Parathyroid adenoma (tissue), 2 donors: ENCODE measurements around the gene NIN.

Experiments
- H2AFZ ChIP-seq: fragments of 300-600 bp; sonication (generic); one replicate; pipeline ENCODE4 v1.7.0; 2017; ENCODE audit warnings: antibody characterized with exemption, mild to moderate bottlenecking
- H3K27ac ChIP-seq: fragments of 300-600 bp; sonication (generic); one replicate; pipeline ENCODE4 v1.7.0; 2017
- H3K27me3 ChIP-seq: fragments of 300-600 bp; sonication (generic); one replicate; pipeline ENCODE4 v1.7.0; 2017; ENCODE audit warnings: low read length; ENCODE audit not compliant: control insufficient read depth, insufficient read depth
- H3K36me3 ChIP-seq: fragments of 300-600 bp; sonication (generic); one replicate; pipeline ENCODE4 v1.7.0; 2017; ENCODE audit warnings: low read length; ENCODE audit not compliant: control insufficient read depth, insufficient read depth
- H3K4me1 ChIP-seq: fragments of 300-600 bp; sonication (generic); one replicate; pipeline ENCODE4 v1.7.0; 2017; ENCODE audit warnings: control low read depth
- H3K4me2 ChIP-seq: fragments of 300-600 bp; sonication (generic); one replicate; pipeline ENCODE4 v1.7.0; 2017; ENCODE audit warnings: low read length
- H3K4me3 ChIP-seq: fragments of 300-600 bp; sonication (generic); one replicate; pipeline ENCODE4 v1.7.0; 2017; ENCODE audit warnings: low read depth, low read length
- H3K79me2 ChIP-seq: fragments of 300-600 bp; sonication (generic); one replicate; pipeline ENCODE4 v1.7.0; 2017; ENCODE audit warnings: control low read depth
- H3K9ac ChIP-seq: fragments of 300-600 bp; sonication (generic); one replicate; pipeline ENCODE4 v1.7.0; 2017; ENCODE audit warnings: mild to moderate bottlenecking
- H3K9me3 ChIP-seq: fragments of 300-600 bp; sonication (generic); one replicate; pipeline ENCODE4 v1.7.0; 2017; ENCODE audit warnings: low read length; ENCODE audit not compliant: control insufficient read depth
- CTCF ChIP-seq: fragments of 300-600 bp; sonication (generic); IDR thresholded peaks from one replicate; pipeline ENCODE4 v1.7.0; 2017; ENCODE audit warnings: antibody characterized with exemption, mild to moderate bottlenecking
- donor health status: primary hyperparathyroidism.

The NIN gene

GRCh38 chr14:50758305-50758704 lies 72.7 kb downstream of the NIN start:
- Histone ChIP-seq H2AFZ (no peak overlapping the region), H3K4me1 (peaks cover 7% of the 10 kb centered on the region), H3K9me3 (no peaks in the 10 kb centered on the region), H3K27ac (no peak overlapping the region), H3K4me3 (no peak overlapping the region), H3K79me2 (no peaks in the 10 kb centered on the region), H3K36me3 (no peaks in the 10 kb centered on the region), H3K27me3 (no peaks in the 10 kb centered on the region), H3K9ac (no peak overlapping the region), H3K4me2 (no peak overlapping the region)
- TF ChIP-seq CTCF, result no peak

GRCh38 chr14:50757702-50758101 lies 73.3 kb downstream of the NIN start:
- H2AFZ ChIP-seq, result no peak overlapping the region
- no peaks in the 10 kb centered on the region for H3K9me3 ChIP-seq
- H3K4me2 ChIP-seq, result no peak overlapping the region
- no peaks in the 10 kb centered on the region for H3K27me3 ChIP-seq
- no peak overlapping the region for H3K4me3 ChIP-seq
- no peak overlapping the region for H3K27ac ChIP-seq
- no peaks in the 10 kb centered on the region for H3K79me2 ChIP-seq
- no peak for TF ChIP-seq CTCF
- H3K9ac ChIP-seq, result no peak overlapping the region
- peaks cover 1% of the 10 kb centered on the region for H3K4me1 ChIP-seq
- H3K36me3 ChIP-seq, result no peaks in the 10 kb centered on the region

- TF ChIP-seq CTCF, result no peak
- Histone ChIP-seq H3K4me3 (no peak overlapping the region), H3K27ac (no peak overlapping the region), H2AFZ (no peak overlapping the region), H3K36me3 (peaks cover 3% of the 10 kb centered on the region), H3K9me3 (no peaks in the 10 kb centered on the region), H3K4me2 (no peak overlapping the region), H3K4me1 (no peaks in the 10 kb centered on the region), H3K79me2 (no peaks in the 10 kb centered on the region), H3K9ac (no peak overlapping the region), H3K27me3 (no peaks in the 10 kb centered on the region)
These were observed 74.7 kb downstream of the NIN start for GRCh38 chr14:50756300-50756699.

GRCh38 chr14:50750323-50750722 lies 80.6 kb downstream of the NIN start:
- H3K4me3 ChIP-seq, result no peak overlapping the region
- no peak overlapping the region for H3K4me2 ChIP-seq
- no peak overlapping the region for H3K9ac ChIP-seq
- no peaks in the 10 kb centered on the region for H3K79me2 ChIP-seq
- no peak overlapping the region for H3K27ac ChIP-seq
- H3K36me3 ChIP-seq, result peaks cover 3% of the 10 kb centered on the region
- no peak for TF ChIP-seq CTCF
- no peaks in the 10 kb centered on the region for H3K27me3 ChIP-seq
- H3K9me3 ChIP-seq, result no peaks in the 10 kb centered on the region
- H3K4me1 ChIP-seq, result no peaks in the 10 kb centered on the region
- no peak overlapping the region for H2AFZ ChIP-seq

- H2AFZ ChIP-seq, result no peak overlapping the region
- H3K27ac ChIP-seq, result no peak overlapping the region
- peaks cover 2% of the 10 kb centered on the region for H3K36me3 ChIP-seq
- no peak overlapping the region for H3K4me3 ChIP-seq
- H3K9ac ChIP-seq, result no peak overlapping the region
- H3K4me1 ChIP-seq, result peaks cover 12% of the 10 kb centered on the region
- no peaks in the 10 kb centered on the region for H3K9me3 ChIP-seq
- no peaks in the 10 kb centered on the region for H3K79me2 ChIP-seq
- no peak overlapping the region for H3K4me2 ChIP-seq
- no peaks in the 10 kb centered on the region for H3K27me3 ChIP-seq
- TF ChIP-seq CTCF, result no peak
These were observed 85.4 kb downstream of the NIN start for GRCh38 chr14:50745401-50746058.
